Activated T-cell treated with anti-CD3 and anti-CD28 coated beads for 24 hours (primary cell): Measurements from ENCODE around the gene GALK2.

ENCODE experiments used
- DNase-seq: peaks from one replicate; pipeline ENCODE4 v3.0.0-alpha.2; 2020; ENCODE audit warnings: low read depth

Gene GALK2

GRCh38 chr15:49169880-49170597, at the start of gene GALK2:
Gene GALK2, plus strand, starts transcription at chr15:49170247. Its CDS starts 76 bp downstream, at chr15:49170323.
- peak; percentile 76 for DNase-seq

- no peak for DNase-seq
Measured at GRCh38 chr15:49120832-49121231, 49.2 kb upstream of the GALK2 start.

- no peak for DNase-seq
Measured at GRCh38 chr15:49121901-49122300, 48.1 kb upstream of the GALK2 start.

GRCh38 chr15:49122541-49123062, 47.4 kb upstream of the GALK2 start:
- DNase-seq = no peak

- no peak for DNase-seq
Measured at GRCh38 chr15:49124371-49124770, 45.7 kb upstream of the GALK2 start.

- DNase-seq = no peak
Measured at GRCh38 chr15:49131403-49131802, 38.6 kb upstream of the GALK2 start.

- DNase-seq = no peak
Measured at GRCh38 chr15:49134683-49135341, 35.2 kb upstream of the GALK2 start.

- DNase-seq = no peak
Measured at GRCh38 chr15:49135342-49135857, 34.6 kb upstream of the GALK2 start.

GRCh38 chr15:49135911-49136310, 34.1 kb upstream of the GALK2 start:
- DNase-seq = no peak

- no peak for DNase-seq
Measured at GRCh38 chr15:49137861-49138260, 32.2 kb upstream of the GALK2 start.

- DNase-seq = no peak
Measured at GRCh38 chr15:49145651-49146609, 24.1 kb upstream of the GALK2 start.

GRCh38 chr15:49148298-49148697, 21.7 kb upstream of the GALK2 start:
- DNase-seq = no peak

GRCh38 chr15:49148727-49149126, 21.3 kb upstream of the GALK2 start:
- no peak for DNase-seq

GRCh38 chr15:49151831-49152230, 18.2 kb upstream of the GALK2 start:
- no peak for DNase-seq

GRCh38 chr15:49152552-49153312, 17.3 kb upstream of the GALK2 start:
- no peak for DNase-seq

GRCh38 chr15:49154359-49154758, 15.7 kb upstream of the GALK2 start:
- no peak for DNase-seq

GRCh38 chr15:49154799-49155109, 15.3 kb upstream of the GALK2 start:
- no peak for DNase-seq

- peak; percentile 93 for DNase-seq
Measured at GRCh38 chr15:49155110-49155833, 14.8 kb upstream of the GALK2 start, which contains the start of gene COPS2. Gene COPS2, minus strand, starts transcription at chr15:49155599. Its CDS starts 21 bp downstream, at chr15:49155578.

GRCh38 chr15:49155834-49156627, 14.0 kb upstream of the GALK2 start:
- DNase-seq = no peak

GRCh38 chr15:49163678-49164077, 6.4 kb upstream of the GALK2 start:
- DNase-seq = no peak
